A549 (cell line): ENCODE measurements around the gene MPP3.

ENCODE experiments used
- CTCF ChIP-seq: fragments of >200 bp; sonication (Bioruptor Twin); formaldehyde crosslinking; IDR thresholded peaks from 3 replicates; pipeline ENCODE4 v1.5.1; 2016
- HOXA7 ChIP-seq: fragments of 250-450 bp; sonication (Bioruptor Pico); IDR thresholded peaks from 2 replicates; pipeline ENCODE4 v1.5.0; 2020; ENCODE audit warnings: mild to moderate bottlenecking, moderate library complexity

- TF ChIP-seq HOXA7 (no peak), CTCF (no peak)
These were observed 7.4 kb downstream of the MPP3 start for GRCh38 chr17:43825567-43825966.
